Parathyroid adenoma (tissue), 2 donors: ENCODE measurements around the gene NXPH2.

Experiments used
- H2AFZ ChIP-seq: fragments of 300-600 bp; sonication (generic); one replicate; pipeline ENCODE4 v1.7.0; 2017; ENCODE audit warnings: antibody characterized with exemption, mild to moderate bottlenecking
- H3K27ac ChIP-seq: fragments of 300-600 bp; sonication (generic); one replicate; pipeline ENCODE4 v1.7.0; 2017
- H3K27me3 ChIP-seq: fragments of 300-600 bp; sonication (generic); one replicate; pipeline ENCODE4 v1.7.0; 2017; ENCODE audit warnings: low read length; ENCODE audit not compliant: control insufficient read depth, insufficient read depth
- H3K36me3 ChIP-seq: fragments of 300-600 bp; sonication (generic); one replicate; pipeline ENCODE4 v1.7.0; 2017; ENCODE audit warnings: low read length; ENCODE audit not compliant: control insufficient read depth, insufficient read depth
- H3K4me1 ChIP-seq: fragments of 300-600 bp; sonication (generic); one replicate; pipeline ENCODE4 v1.7.0; 2017; ENCODE audit warnings: control low read depth
- H3K4me2 ChIP-seq: fragments of 300-600 bp; sonication (generic); one replicate; pipeline ENCODE4 v1.7.0; 2017; ENCODE audit warnings: low read length
- H3K4me3 ChIP-seq: fragments of 300-600 bp; sonication (generic); one replicate; pipeline ENCODE4 v1.7.0; 2017; ENCODE audit warnings: low read depth, low read length
- H3K79me2 ChIP-seq: fragments of 300-600 bp; sonication (generic); one replicate; pipeline ENCODE4 v1.7.0; 2017; ENCODE audit warnings: control low read depth
- H3K9ac ChIP-seq: fragments of 300-600 bp; sonication (generic); one replicate; pipeline ENCODE4 v1.7.0; 2017; ENCODE audit warnings: mild to moderate bottlenecking
- H3K9me3 ChIP-seq: fragments of 300-600 bp; sonication (generic); one replicate; pipeline ENCODE4 v1.7.0; 2017; ENCODE audit warnings: low read length; ENCODE audit not compliant: control insufficient read depth
- CTCF ChIP-seq: fragments of 300-600 bp; sonication (generic); IDR thresholded peaks from one replicate; pipeline ENCODE4 v1.7.0; 2017; ENCODE audit warnings: antibody characterized with exemption, mild to moderate bottlenecking
- donor health status: primary hyperparathyroidism.

The NXPH2 gene

GRCh38 chr2:138819964-138820363 is 39.8 kb upstream of the NXPH2 start:
- H3K4me1 ChIP-seq, result no peaks in the 10 kb centered on the region
- H3K9ac ChIP-seq, result no peak overlapping the region
- no peaks in the 10 kb centered on the region for H3K27me3 ChIP-seq
- no peaks in the 10 kb centered on the region for H3K9me3 ChIP-seq
- no peak overlapping the region for H2AFZ ChIP-seq
- H3K4me3 ChIP-seq, result no peak overlapping the region
- H3K36me3 ChIP-seq, result no peaks in the 10 kb centered on the region
- H3K27ac ChIP-seq, result no peak overlapping the region
- no peak overlapping the region for H3K4me2 ChIP-seq
- no peak for TF ChIP-seq CTCF
- H3K79me2 ChIP-seq, result no peaks in the 10 kb centered on the region

DNA sequence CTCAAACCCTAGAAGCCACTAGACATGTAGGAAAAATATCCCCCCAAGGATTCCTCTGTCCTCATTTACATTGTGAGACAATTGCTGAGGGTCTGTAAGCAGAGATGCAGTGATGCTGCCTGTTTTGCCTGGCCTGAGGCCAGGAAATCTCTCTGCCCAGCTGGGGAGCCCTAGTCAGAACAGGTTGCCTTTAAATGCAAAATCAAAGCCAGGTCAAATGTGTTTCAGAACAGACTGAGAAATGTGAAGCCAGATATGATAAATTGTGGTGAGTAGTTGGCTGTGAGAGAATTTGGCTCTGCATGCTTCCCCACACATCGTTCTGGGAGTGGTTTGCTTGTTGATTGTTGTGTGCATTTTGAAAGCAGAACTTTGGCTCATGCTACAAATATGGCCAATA is 38.4 kb upstream of the NXPH2 start:
- no peak for TF ChIP-seq CTCF
- Histone ChIP-seq H3K79me2 (no peaks in the 10 kb centered on the region), H3K27me3 (no peaks in the 10 kb centered on the region), H2AFZ (no peak overlapping the region), H3K9me3 (no peaks in the 10 kb centered on the region), H3K9ac (no peak overlapping the region), H3K36me3 (no peaks in the 10 kb centered on the region), H3K4me2 (no peak overlapping the region), H3K4me3 (no peak overlapping the region), H3K27ac (no peak overlapping the region), H3K4me1 (no peaks in the 10 kb centered on the region)

GRCh38 chr2:138814123-138814898 is 34.1 kb upstream of the NXPH2 start:
- Histone ChIP-seq H3K27ac (no peak overlapping the region), H3K27me3 (no peaks in the 10 kb centered on the region), H3K79me2 (no peaks in the 10 kb centered on the region), H3K36me3 (no peaks in the 10 kb centered on the region), H3K4me2 (no peak overlapping the region), H3K9me3 (no peaks in the 10 kb centered on the region), H2AFZ (no peak overlapping the region), H3K4me1 (no peaks in the 10 kb centered on the region), H3K9ac (no peak overlapping the region), H3K4me3 (no peak overlapping the region)
- TF ChIP-seq CTCF, result no peak

DNA sequence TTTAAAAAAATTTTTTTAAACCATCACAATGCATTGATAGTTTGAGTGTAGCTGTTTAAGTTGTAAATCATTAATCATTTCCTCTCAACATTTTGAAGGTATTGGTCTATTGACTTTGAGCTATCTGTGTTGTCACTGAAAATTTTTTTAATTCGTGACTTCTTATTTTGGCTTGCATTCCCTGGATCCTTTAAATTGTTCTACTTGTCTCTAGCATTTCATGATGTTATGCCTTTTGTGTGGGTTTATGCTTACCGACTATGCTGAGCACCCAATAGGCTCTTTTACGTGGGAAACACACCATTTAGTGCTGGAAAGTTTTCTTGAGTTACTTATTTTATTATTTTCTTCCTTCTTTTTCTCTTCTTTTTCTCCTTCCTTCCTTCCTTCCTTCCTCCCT is 31.2 kb upstream of the NXPH2 start:
- no peak overlapping the region for H2AFZ ChIP-seq
- no peak overlapping the region for H3K4me3 ChIP-seq
- TF ChIP-seq CTCF, result no peak
- no peak overlapping the region for H3K4me2 ChIP-seq
- H3K79me2 ChIP-seq, result no peaks in the 10 kb centered on the region
- H3K9me3 ChIP-seq, result no peaks in the 10 kb centered on the region
- H3K9ac ChIP-seq, result no peak overlapping the region
- H3K36me3 ChIP-seq, result no peaks in the 10 kb centered on the region
- no peaks in the 10 kb centered on the region for H3K4me1 ChIP-seq
- no peaks in the 10 kb centered on the region for H3K27me3 ChIP-seq
- no peak overlapping the region for H3K27ac ChIP-seq

DNA sequence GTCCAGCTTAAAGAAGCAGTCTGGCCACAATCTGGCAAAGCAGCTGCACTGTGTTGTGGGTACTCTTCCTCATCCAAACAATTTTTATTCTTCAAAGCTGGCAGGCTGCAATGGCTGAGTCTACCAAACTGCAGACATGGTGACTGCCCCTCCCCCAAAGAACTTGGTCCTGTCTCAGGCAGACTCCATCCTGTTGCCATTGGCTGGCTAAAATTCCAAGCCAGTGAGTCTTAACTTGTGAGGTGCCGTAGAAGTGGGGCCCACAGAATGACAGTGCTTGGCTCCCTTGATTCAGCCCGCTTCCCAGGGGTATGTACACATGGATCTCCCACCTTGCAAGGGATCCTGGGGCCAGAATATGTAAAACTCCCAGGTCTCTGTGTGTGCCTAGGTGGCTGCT is 14.5 kb upstream of the NXPH2 start:
- TF ChIP-seq CTCF, result no peak
- no peaks in the 10 kb centered on the region for H3K27me3 ChIP-seq
- H3K4me3 ChIP-seq, result no peak overlapping the region

More for the DNA sequence above, 14.5 kb upstream of the NXPH2 start:
- no peak overlapping the region for H3K27ac ChIP-seq
- H3K4me1 ChIP-seq, result no peaks in the 10 kb centered on the region
- no peak overlapping the region for H3K4me2 ChIP-seq
- H3K36me3 ChIP-seq, result no peaks in the 10 kb centered on the region
- no peaks in the 10 kb centered on the region for H3K9me3 ChIP-seq
- no peak overlapping the region for H2AFZ ChIP-seq
- no peak overlapping the region for H3K9ac ChIP-seq
- H3K79me2 ChIP-seq, result no peaks in the 10 kb centered on the region
